GM12878 (cell line): ENCODE measurements around the gene CD48. TPM values are rescaled to one million over a fixed set of nuclear protein-coding genes. Genes with fewer than 3 reads are reported as not detected.

Source experiments
- ASH2L ChIP-seq: fragments of 300-600, 200-600 bp; sonication (generic); IDR thresholded peaks from 2 replicates; pipeline ENCODE4 v1.6.1; 2017; ENCODE audit warnings: low read depth, mild to moderate bottlenecking, borderline replicate concordance
- ATF2 ChIP-seq: IDR thresholded peaks from 2 replicates; pipeline ENCODE4 v1.6.1; 2012; ENCODE audit warnings: low read length, inconsistent platforms
- DPF2 ChIP-seq: fragments of 450-650 bp; IDR thresholded peaks from 2 replicates; pipeline ENCODE4 v1.6.1; 2017; ENCODE audit warnings: mild to moderate bottlenecking
- GABPA ChIP-seq: IDR thresholded peaks from 2 replicates; pipeline ENCODE4 v1.6.1; 2014; ENCODE audit warnings: antibody characterized with exemption, low read depth, mild to moderate bottlenecking, inconsistent platforms
- GATAD2B ChIP-seq: fragments of 450-650 bp; conservative IDR thresholded peaks from 2 replicates; pipeline ENCODE4 v1.6.1; 2017; ENCODE audit warnings: low read depth, mild to moderate bottlenecking, moderate library complexity
- IKZF2 ChIP-seq, 2 experiments: fragments of 450-650 bp; IDR thresholded peaks; 2 replicates each; pipeline ENCODE4 v1.6.1; 2017; ENCODE audit warnings: mild to moderate bottlenecking in 2 of 2, moderate library complexity in 2 of 2
- KLF5 ChIP-seq: fragments of 450-650 bp; IDR thresholded peaks from 2 replicates; pipeline ENCODE4 v1.6.1; 2014; ENCODE audit warnings: mild to moderate bottlenecking; ENCODE audit not compliant: partially characterized antibody
- NBN ChIP-seq: fragments of 450-650 bp; IDR thresholded peaks from 2 replicates; pipeline ENCODE4 v1.6.1; 2016
- POU2F2 ChIP-seq: IDR thresholded peaks from 3 replicates; pipeline ENCODE4 v1.6.1; 2011; ENCODE audit warnings: low read depth, mild to moderate bottlenecking, low read length, borderline replicate concordance
- PRDM15 ChIP-seq: fragments of 450-650 bp; formaldehyde crosslinking; IDR thresholded peaks from 2 replicates; pipeline ENCODE4 v1.4.0; 2020; ENCODE audit warnings: mild to moderate bottlenecking, moderate library complexity
- RAD51 ChIP-seq: fragments of 450-650 bp; IDR thresholded peaks from 2 replicates; pipeline ENCODE4 v1.6.1; 2016; ENCODE audit warnings: moderate library complexity, mild to moderate bottlenecking, inconsistent platforms
- SPI1 ChIP-seq: IDR thresholded peaks from 2 replicates; pipeline ENCODE4 v1.6.1; 2011; ENCODE audit warnings: low read depth, mild to moderate bottlenecking, low read length, moderate library complexity, borderline replicate concordance; ENCODE audit not compliant: insufficient read depth
- TARDBP ChIP-seq: IDR thresholded peaks from 2 replicates; pipeline ENCODE4 v1.6.1; 2016; ENCODE audit warnings: borderline replicate concordance
- ZSCAN29 ChIP-seq: fragments of 450-650 bp; IDR thresholded peaks from 2 replicates; pipeline ENCODE4 v1.6.1; 2017; ENCODE audit warnings: mild to moderate bottlenecking, moderate library complexity
- polyA plus RNA-seq, 11 experiments: library from polyadenylated mRNA; depleted of rRNA in 4 of 11; unstranded in 6 of 11; stranded (reverse) in 5 of 11; fragments of >200 nt; fragmentation: Nextera tagmentation in 4 of 11; fragmentation: Illumina TruSeq in 1 of 11; extraction: Ambion mirVana in 4 of 11; extraction: Trizol in 1 of 11; gene quantifications; 1 replicate in 1 of 11; 2 replicates in 10 of 11; pipeline versions ENCODE4 v1.2.1 to v1.2.3, GENCODE V29; 2011 to 2016; ENCODE audit warnings: inconsistent platforms in 2 of 11, missing spikeins in 2 of 11, low read depth in 1 of 11
- total RNA-seq, 4 experiments: library from RNA; depleted of rRNA in 3 of 4; stranded (reverse); fragments of >200 nt in 3 of 4; fragmentation: Illumina TruSeq in 1 of 4; extraction: Trizol in 1 of 4; gene quantifications; 2 replicates each; pipeline versions ENCODE4 v1.2.1 to v1.2.3, GENCODE V29; 2013 to 2021
- TF ChIP-seq, protein P1 (sequence below): fragments of 450-650 bp; IDR thresholded peaks from 2 replicates; pipeline ENCODE4 v1.6.1; 2017; ENCODE audit warnings: antibody characterized with exemption, mild to moderate bottlenecking, moderate library complexity
- TF ChIP-seq, protein P2 (sequence below): IDR thresholded peaks from 2 replicates; pipeline ENCODE4 v1.6.1; 2012; ENCODE audit warnings: low read depth, low read length, improper control_type of control experiment
- TF ChIP-seq, protein P3 (sequence below): IDR thresholded peaks from 2 replicates; pipeline ENCODE4 v1.6.1; 2011; ENCODE audit warnings: low read depth, mild to moderate bottlenecking, low read length, moderate library complexity, borderline replicate concordance; ENCODE audit errors: extremely low read depth
- TF ChIP-seq, protein P4 (sequence below): fragments of 450-650 bp; formaldehyde crosslinking; IDR thresholded peaks from 2 replicates; pipeline ENCODE4 v1.5.0; 2022; ENCODE audit warnings: mild to moderate bottlenecking, missing genetic modification characterization

The CD48 gene
- total and polyA plus RNA-seq, 10 of the 15 experiments (the other 5 are each of a cell fraction or from before 2014, with no cell fraction given): 302 to 1,315 (median 430) TPM

DNA sequence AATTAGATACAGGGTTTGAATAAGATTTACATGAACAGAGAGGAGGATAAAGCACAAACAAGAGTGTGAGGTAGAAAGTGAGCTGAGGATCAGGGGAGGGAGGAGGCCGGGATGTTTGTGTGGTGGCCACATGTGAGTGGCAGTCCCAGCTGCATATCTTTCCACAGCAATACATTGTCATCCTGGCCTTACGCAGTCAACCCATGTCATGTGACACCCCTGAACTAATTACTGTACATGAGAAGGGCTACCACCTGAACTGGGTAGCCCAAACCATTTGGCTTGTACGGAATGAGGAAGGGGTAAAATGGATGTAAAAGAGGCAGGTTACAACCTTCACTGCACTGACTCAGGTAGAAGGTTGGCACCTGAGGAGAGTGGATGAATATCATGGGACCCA lies 31.6 kb upstream of the CD48 start (continued):
- TF ChIP-seq ASH2L: no peak
- TF ChIP-seq PRDM15 (CRISPR knock-in tag): 0 out of 2 replicates have a peak, but pooled peaks have one; percentile 14
- TF ChIP-seq IKZF2 (IDR thresholded peaks at IDR 0.05): no peak; a peak in 1 of 4 replicates
- TF ChIP-seq TARDBP: no peak
- TF ChIP-seq ATF2: no peak
- no peak for TF ChIP-seq KLF5
- peak; percentile 94 for TF ChIP-seq RAD51
- peak; percentile 16; the same call in 1 of the 3 replicates for TF ChIP-seq POU2F2
- TF ChIP-seq, protein P1, sequence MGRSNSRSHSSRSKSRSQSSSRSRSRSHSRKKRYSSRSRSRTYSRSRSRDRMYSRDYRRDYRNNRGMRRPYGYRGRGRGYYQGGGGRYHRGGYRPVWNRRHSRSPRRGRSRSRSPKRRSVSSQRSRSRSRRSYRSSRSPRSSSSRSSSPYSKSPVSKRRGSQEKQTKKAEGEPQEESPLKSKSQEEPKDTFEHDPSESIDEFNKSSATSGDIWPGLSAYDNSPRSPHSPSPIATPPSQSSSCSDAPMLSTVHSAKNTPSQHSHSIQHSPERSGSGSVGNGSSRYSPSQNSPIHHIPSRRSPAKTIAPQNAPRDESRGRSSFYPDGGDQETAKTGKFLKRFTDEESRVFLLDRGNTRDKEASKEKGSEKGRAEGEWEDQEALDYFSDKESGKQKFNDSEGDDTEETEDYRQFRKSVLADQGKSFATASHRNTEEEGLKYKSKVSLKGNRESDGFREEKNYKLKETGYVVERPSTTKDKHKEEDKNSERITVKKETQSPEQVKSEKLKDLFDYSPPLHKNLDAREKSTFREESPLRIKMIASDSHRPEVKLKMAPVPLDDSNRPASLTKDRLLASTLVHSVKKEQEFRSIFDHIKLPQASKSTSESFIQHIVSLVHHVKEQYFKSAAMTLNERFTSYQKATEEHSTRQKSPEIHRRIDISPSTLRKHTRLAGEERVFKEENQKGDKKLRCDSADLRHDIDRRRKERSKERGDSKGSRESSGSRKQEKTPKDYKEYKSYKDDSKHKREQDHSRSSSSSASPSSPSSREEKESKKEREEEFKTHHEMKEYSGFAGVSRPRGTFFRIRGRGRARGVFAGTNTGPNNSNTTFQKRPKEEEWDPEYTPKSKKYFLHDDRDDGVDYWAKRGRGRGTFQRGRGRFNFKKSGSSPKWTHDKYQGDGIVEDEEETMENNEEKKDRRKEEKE: no peak
- no peak for TF ChIP-seq GATAD2B
- no peak for TF ChIP-seq ZSCAN29
- TF ChIP-seq SPI1: 0 out of 2 replicates have a peak, but pooled peaks have one; percentile 40
- TF ChIP-seq NBN: peak; percentile 56; the same call in 1 of the 2 replicates
- TF ChIP-seq, protein P2, sequence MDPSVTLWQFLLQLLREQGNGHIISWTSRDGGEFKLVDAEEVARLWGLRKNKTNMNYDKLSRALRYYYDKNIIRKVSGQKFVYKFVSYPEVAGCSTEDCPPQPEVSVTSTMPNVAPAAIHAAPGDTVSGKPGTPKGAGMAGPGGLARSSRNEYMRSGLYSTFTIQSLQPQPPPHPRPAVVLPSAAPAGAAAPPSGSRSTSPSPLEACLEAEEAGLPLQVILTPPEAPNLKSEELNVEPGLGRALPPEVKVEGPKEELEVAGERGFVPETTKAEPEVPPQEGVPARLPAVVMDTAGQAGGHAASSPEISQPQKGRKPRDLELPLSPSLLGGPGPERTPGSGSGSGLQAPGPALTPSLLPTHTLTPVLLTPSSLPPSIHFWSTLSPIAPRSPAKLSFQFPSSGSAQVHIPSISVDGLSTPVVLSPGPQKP: no peak
- TF ChIP-seq, protein P3, sequence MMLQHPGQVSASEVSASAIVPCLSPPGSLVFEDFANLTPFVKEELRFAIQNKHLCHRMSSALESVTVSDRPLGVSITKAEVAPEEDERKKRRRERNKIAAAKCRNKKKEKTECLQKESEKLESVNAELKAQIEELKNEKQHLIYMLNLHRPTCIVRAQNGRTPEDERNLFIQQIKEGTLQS: no peak
- TF ChIP-seq, protein P4, sequence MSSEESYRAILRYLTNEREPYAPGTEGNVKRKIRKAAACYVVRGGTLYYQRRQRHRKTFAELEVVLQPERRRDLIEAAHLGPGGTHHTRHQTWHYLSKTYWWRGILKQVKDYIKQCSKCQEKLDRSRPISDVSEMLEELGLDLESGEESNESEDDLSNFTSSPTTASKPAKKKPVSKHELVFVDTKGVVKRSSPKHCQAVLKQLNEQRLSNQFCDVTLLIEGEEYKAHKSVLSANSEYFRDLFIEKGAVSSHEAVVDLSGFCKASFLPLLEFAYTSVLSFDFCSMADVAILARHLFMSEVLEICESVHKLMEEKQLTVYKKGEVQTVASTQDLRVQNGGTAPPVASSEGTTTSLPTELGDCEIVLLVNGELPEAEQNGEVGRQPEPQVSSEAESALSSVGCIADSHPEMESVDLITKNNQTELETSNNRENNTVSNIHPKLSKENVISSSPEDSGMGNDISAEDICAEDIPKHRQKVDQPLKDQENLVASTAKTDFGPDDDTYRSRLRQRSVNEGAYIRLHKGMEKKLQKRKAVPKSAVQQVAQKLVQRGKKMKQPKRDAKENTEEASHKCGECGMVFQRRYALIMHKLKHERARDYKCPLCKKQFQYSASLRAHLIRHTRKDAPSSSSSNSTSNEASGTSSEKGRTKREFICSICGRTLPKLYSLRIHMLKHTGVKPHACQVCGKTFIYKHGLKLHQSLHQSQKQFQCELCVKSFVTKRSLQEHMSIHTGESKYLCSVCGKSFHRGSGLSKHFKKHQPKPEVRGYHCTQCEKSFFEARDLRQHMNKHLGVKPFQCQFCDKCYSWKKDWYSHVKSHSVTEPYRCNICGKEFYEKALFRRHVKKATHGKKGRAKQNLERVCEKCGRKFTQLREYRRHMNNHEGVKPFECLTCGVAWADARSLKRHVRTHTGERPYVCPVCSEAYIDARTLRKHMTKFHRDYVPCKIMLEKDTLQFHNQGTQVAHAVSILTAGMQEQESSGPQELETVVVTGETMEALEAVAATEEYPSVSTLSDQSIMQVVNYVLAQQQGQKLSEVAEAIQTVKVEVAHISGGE: no peak
- no peak for TF ChIP-seq DPF2
- TF ChIP-seq GABPA: no peak
